Suprapubic skin (tissue), 4 donors: ENCODE data around the gene FAM83G. TPM values are rescaled to one million over a fixed set of nuclear protein-coding genes. Genes with fewer than 3 reads are reported as not detected.

Source experiments
- DNase-seq, 2 donors: peaks; one replicate each; pipeline ENCODE4 v3.0.0-alpha.2; 2019; ENCODE audit warnings: low spot score in 2 of 2
- H3K27ac ChIP-seq: fragments of 200-600 bp; sonication (generic); one replicate; pipeline ENCODE4 v1.5.1; 2019
- H3K27me3 ChIP-seq: fragments of 200-600 bp; sonication (generic); one replicate; pipeline ENCODE4 v1.5.1; 2019
- H3K36me3 ChIP-seq: fragments of 200-600 bp; sonication (generic); one replicate; pipeline ENCODE4 v1.5.1; 2019
- H3K4me1 ChIP-seq: fragments of 200-600 bp; sonication (generic); one replicate; pipeline ENCODE4 v1.5.1; 2019
- H3K4me3 ChIP-seq: fragments of 200-600 bp; sonication (generic); one replicate; pipeline ENCODE4 v1.5.1; 2019; ENCODE audit warnings: mild to moderate bottlenecking
- H3K9me3 ChIP-seq: fragments of 200-600 bp; sonication (generic); one replicate; pipeline ENCODE4 v1.5.1; 2019
- CTCF ChIP-seq, 2 donors: fragments of 200-600 bp in 1 of 2; fragments of 450-650 bp in 1 of 2; sonication (generic) in 1 of 2; IDR thresholded peaks; one replicate each; pipeline ENCODE4 v1.5.1; 2016 to 2019; ENCODE audit warnings: antibody characterized with exemption in 2 of 2, mild to moderate bottlenecking in 1 of 2, moderate library complexity in 1 of 2
- EP300 ChIP-seq: sonication (generic); formaldehyde crosslinking; IDR thresholded peaks from one replicate; pipeline ENCODE4 v1.6.1; 2017; ENCODE audit warnings: antibody characterized with exemption
- POLR2A ChIP-seq, 2 donors: fragments of 450-650 bp; IDR thresholded peaks; one replicate each; pipeline ENCODE4 v1.6.1; 2017; ENCODE audit warnings: antibody characterized with exemption in 2 of 2, mild to moderate bottlenecking in 2 of 2, moderate library complexity in 2 of 2
- POLR2AphosphoS5 ChIP-seq, 3 donors: sonication (generic); formaldehyde crosslinking; IDR thresholded peaks; one replicate each; pipeline ENCODE4 v1.6.1; 2017; ENCODE audit warnings: antibody characterized with exemption in 3 of 3
- WGBS: methylation state at CpG from one replicate; pipeline ENCODE4 v1.1.5; 2018; 5-methylcytosine and 5-hydroxymethylcytosine counted together
- total RNA-seq, 4 donors: library from RNA; depleted of rRNA; stranded (reverse); fragments of >200 nt; gene quantifications; one replicate each; pipeline ENCODE4 v1.1.0, GENCODE V29; 2016

FAM83G gene
- total RNA-seq, 4 donors from 2014 or later: 205 to 261 (median 210) TPM

GRCh38 chr17:18990331-18990730 lies 14.2 kb downstream of the FAM83G start:
- no CpG with 5 or more reads among the region's 6 CpGs for whole genome bisulfite sequencing
- H3K4me1 ChIP-seq: peaks cover 84% of the 10 kb centered on the region
- no peak overlapping the region for H3K4me3 ChIP-seq
- peak overlapping the region; percentile 7 for H3K27ac ChIP-seq
- TF ChIP-seq POLR2A (IDR thresholded peaks at IDR 0.05): no peak
- TF ChIP-seq POLR2AphosphoS5 (IDR thresholded peaks at IDR 0.05): no peak
- no peak for TF ChIP-seq EP300
- TF ChIP-seq CTCF (IDR thresholded peaks at IDR 0.05): no peak
- H3K9me3 ChIP-seq: no peaks in the 10 kb centered on the region
- H3K36me3 ChIP-seq: no peaks in the 10 kb centered on the region
- no peaks in the 10 kb centered on the region for H3K27me3 ChIP-seq
- DNase-seq: no peak

- H3K36me3 ChIP-seq: no peaks in the 10 kb centered on the region
- no peak overlapping the region for H3K4me3 ChIP-seq
- no peaks in the 10 kb centered on the region for H3K27me3 ChIP-seq
- WGBS: 82% methylated on average over 3 of the region's 9 CpGs
- no peak for DNase-seq
- no peaks in the 10 kb centered on the region for H3K9me3 ChIP-seq
- no peak for TF ChIP-seq POLR2A (IDR thresholded peaks at IDR 0.05)
- no peak for TF ChIP-seq CTCF (IDR thresholded peaks at IDR 0.05)
- TF ChIP-seq EP300: no peak
- TF ChIP-seq POLR2AphosphoS5 (IDR thresholded peaks at IDR 0.05): no peak
- H3K4me1 ChIP-seq: peaks cover 78% of the 10 kb centered on the region
- peak overlapping the region; percentile 29 for H3K27ac ChIP-seq
Observed at GRCh38 chr17:18988546-18989173, 15.9 kb downstream of the FAM83G start.

- TF ChIP-seq CTCF (IDR thresholded peaks at IDR 0.05) (no peak), EP300 (no peak), POLR2AphosphoS5 (IDR thresholded peaks at IDR 0.05) (no peak), POLR2A (IDR thresholded peaks at IDR 0.05) (no peak)
- peaks cover 76% of the 10 kb centered on the region for H3K4me1 ChIP-seq
- H3K36me3 ChIP-seq: no peaks in the 10 kb centered on the region
- H3K9me3 ChIP-seq: no peaks in the 10 kb centered on the region
- no peaks in the 10 kb centered on the region for H3K27me3 ChIP-seq
- no peak overlapping the region for H3K4me3 ChIP-seq
- WGBS: 62% methylated on average over 5 of the region's 14 CpGs
- peak overlapping the region; percentile 29 for H3K27ac ChIP-seq
- DNase-seq: no peak
Observed at GRCh38 chr17:18987862-18988545, 16.6 kb downstream of the FAM83G start.

GRCh38 chr17:18987230-18987610 lies 17.3 kb downstream of the FAM83G start:
- Histone ChIP-seq H3K36me3 (no peaks in the 10 kb centered on the region), H3K4me1 (peaks cover 76% of the 10 kb centered on the region), H3K9me3 (no peaks in the 10 kb centered on the region), H3K27me3 (no peaks in the 10 kb centered on the region), H3K4me3 (no peak overlapping the region), H3K27ac (no peak overlapping the region)
- whole genome bisulfite sequencing: 67% methylated on average over 6 of the region's 9 CpGs
- TF ChIP-seq CTCF (IDR thresholded peaks at IDR 0.05) (no peak), POLR2AphosphoS5 (IDR thresholded peaks at IDR 0.05) (no peak), POLR2A (IDR thresholded peaks at IDR 0.05) (no peak), EP300 (no peak)
- DNase-seq: no peak

- TF ChIP-seq POLR2A (IDR thresholded peaks at IDR 0.05) (no peak), CTCF (IDR thresholded peaks at IDR 0.05) (no peak), EP300 (no peak), POLR2AphosphoS5 (IDR thresholded peaks at IDR 0.05) (no peak)
- Histone ChIP-seq H3K27ac (no peak overlapping the region), H3K27me3 (no peaks in the 10 kb centered on the region), H3K4me1 (peaks cover 76% of the 10 kb centered on the region), H3K9me3 (no peaks in the 10 kb centered on the region), H3K4me3 (no peak overlapping the region), H3K36me3 (no peaks in the 10 kb centered on the region)
- DNase-seq: no peak
- 69% methylated on average over 21 of the region's 21 CpGs for WGBS
Observed at GRCh38 chr17:18986541-18987229, 17.9 kb downstream of the FAM83G start.
